Neuronal stem cell (in vitro differentiated cells): ENCODE measurements around the gene KRTAP4-2.
A peak's percentile ranks its signal among the peaks of the same experiment; 100 is the strongest.

Experiments used
- DNase-seq: peaks from one replicate; pipeline ENCODE4 v3.0.0-alpha.2; 2013; ENCODE audit warnings: low spot score
- H2AFZ ChIP-seq: one replicate; pipeline ENCODE4 v1.6.1; 2013; ENCODE audit warnings: mild to moderate bottlenecking, low read length, inconsistent platforms
- H2AK5ac ChIP-seq: 2 replicates; pipeline ENCODE4 v1.6.1; 2013; ENCODE audit warnings: low read depth, mild to moderate bottlenecking, inconsistent platforms, low read length, moderate library complexity, mixed read lengths
- H2BK120ac ChIP-seq: 2 replicates; pipeline ENCODE4 v1.6.1; 2013; ENCODE audit warnings: low read depth, mild to moderate bottlenecking, inconsistent platforms, low read length, moderate library complexity, mixed read lengths
- H2BK12ac ChIP-seq: one replicate; pipeline ENCODE4 v1.6.1; 2013; ENCODE audit warnings: low read length, inconsistent platforms
- H2BK15ac ChIP-seq: 2 replicates; pipeline ENCODE4 v1.6.1; 2013; ENCODE audit warnings: mild to moderate bottlenecking, low read length, inconsistent platforms, mixed read lengths
- H2BK5ac ChIP-seq: one replicate; pipeline ENCODE4 v1.6.1; 2013; ENCODE audit warnings: inconsistent platforms, mild to moderate bottlenecking, low read length, moderate library complexity
- H3K14ac ChIP-seq: one replicate; pipeline ENCODE4 v1.6.1; 2013; ENCODE audit warnings: low read length, inconsistent platforms
- H3K18ac ChIP-seq: 2 replicates; pipeline ENCODE4 v1.6.1; 2013; ENCODE audit warnings: low read length, inconsistent platforms
- H3K23ac ChIP-seq: 2 replicates; pipeline ENCODE4 v1.6.1; 2013; ENCODE audit warnings: low read depth, mild to moderate bottlenecking, mixed read lengths, low read length, inconsistent platforms; ENCODE audit not compliant: poor library complexity
- H3K27ac ChIP-seq: replicated peaks from 3 replicates; pipeline ENCODE4 v1.5.1; 2013; ENCODE audit warnings: low read length, inconsistent platforms
- H3K27me3 ChIP-seq, 3 experiments: 2 replicates each; pipeline ENCODE4 v1.6.1; 2013; ENCODE audit warnings: low read length in 3 of 3, mild to moderate bottlenecking in 2 of 3, inconsistent platforms in 1 of 3, low read depth in 1 of 3, mixed read lengths in 1 of 3, moderate library complexity in 1 of 3; ENCODE audit not compliant: control insufficient read depth in 3 of 3, insufficient read depth in 3 of 3
- H3K36me3 ChIP-seq, 2 donors: replicated peaks in 1 of 2; 2 replicates each; pipeline ENCODE4 v1.6.1; 2013; ENCODE audit warnings: low read length in 2 of 2; ENCODE audit not compliant: control insufficient read depth in 2 of 2, insufficient read depth in 2 of 2
- H3K4ac ChIP-seq: 2 replicates; pipeline ENCODE4 v1.6.1; 2013; ENCODE audit warnings: inconsistent platforms, mild to moderate bottlenecking, low read length, moderate library complexity
- H3K4me1 ChIP-seq, 2 donors: 1 replicate in 1 of 2; 2 replicates in 1 of 2; pipeline ENCODE4 v1.6.1; 2013; ENCODE audit warnings: low read length in 2 of 2, low read depth in 1 of 2; ENCODE audit not compliant: control insufficient read depth in 2 of 2, insufficient read depth in 1 of 2
- H3K4me2 ChIP-seq: one replicate; pipeline ENCODE4 v1.6.1; 2013; ENCODE audit warnings: mild to moderate bottlenecking, low read length, inconsistent platforms; ENCODE audit not compliant: insufficient read depth, poor library complexity, severe bottlenecking
- H3K4me3 ChIP-seq, 2 donors: 2 replicates each; pipeline ENCODE4 v1.5.1; 2013; ENCODE audit warnings: low read length in 2 of 2, mild to moderate bottlenecking in 2 of 2, inconsistent platforms in 1 of 2, moderate library complexity in 1 of 2
- H3K79me1 ChIP-seq: one replicate; pipeline ENCODE4 v1.6.1; 2013; ENCODE audit warnings: low read depth, mild to moderate bottlenecking, inconsistent platforms, low read length, moderate library complexity
- H3K9ac ChIP-seq: one replicate; pipeline ENCODE4 v1.6.1; 2013; ENCODE audit warnings: mild to moderate bottlenecking, low read depth, low read length, inconsistent platforms; ENCODE audit not compliant: poor library complexity
- H3K9me3 ChIP-seq, 2 donors: replicated peaks in 1 of 2; 2 replicates each; pipeline versions ENCODE3 to v1.6.1; 2013; ENCODE audit warnings: low read length in 2 of 2, mild to moderate bottlenecking in 2 of 2, inconsistent platforms in 1 of 2, low read depth in 1 of 2, mixed read lengths in 1 of 2, moderate library complexity in 1 of 2; ENCODE audit not compliant: control insufficient read depth in 2 of 2, insufficient read depth in 1 of 2
- H4K8ac ChIP-seq: one replicate; pipeline ENCODE4 v1.6.1; 2013; ENCODE audit warnings: low read depth, mild to moderate bottlenecking, inconsistent platforms, low read length, moderate library complexity
- H4K91ac ChIP-seq: one replicate; pipeline ENCODE4 v1.6.1; 2013; ENCODE audit warnings: low read length, low read depth, mild to moderate bottlenecking, inconsistent platforms; ENCODE audit not compliant: poor library complexity
- WGBS, 2 donors: extraction: QIAGEN DNeasy Blood & Tissue Kit; methylation state at CpG; one replicate each; pipeline ENCODE4 v1.1.7; 2013; ENCODE audit warnings: missing lambda C conversion rate in 2 of 2, mixed read lengths in 1 of 2; ENCODE audit not compliant: insufficient read length in 2 of 2, insufficient replicate concordance in 1 of 2; ENCODE audit errors: extremely low coverage in 2 of 2; 5-methylcytosine and 5-hydroxymethylcytosine counted together

The KRTAP4-2 gene

DNA sequence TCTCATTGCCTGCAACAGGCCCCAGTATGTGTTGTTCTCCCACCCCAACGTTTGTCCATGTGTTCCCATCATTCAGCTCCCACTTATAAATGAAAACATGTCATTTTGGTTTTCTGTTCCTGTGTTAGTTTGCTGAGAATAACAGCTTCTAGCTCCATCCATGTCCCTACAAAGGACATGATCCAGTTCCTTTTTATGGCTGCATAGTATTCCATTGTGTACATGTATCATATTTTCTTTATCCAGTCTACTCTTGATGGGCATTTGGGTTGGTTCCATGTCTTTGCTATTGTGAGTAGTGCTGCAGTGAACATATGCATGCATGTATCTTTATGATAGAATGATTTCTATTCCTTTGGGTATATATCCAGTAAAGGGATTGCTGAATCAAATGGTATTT, 37.7 kb upstream of the KRTAP4-2 start:
- no CpG with 5 or more reads among the region's 1 CpG for WGBS, 2 donors
- no peaks in the 10 kb centered on the region for H3K27me3 ChIP-seq
- no peak overlapping the region for H2BK12ac ChIP-seq
- no peak overlapping the region for H3K23ac ChIP-seq
- no peak overlapping the region for H2AFZ ChIP-seq
- no peak overlapping the region for H2BK120ac ChIP-seq
- H4K91ac ChIP-seq, result no peak overlapping the region
- no peak overlapping the region for H3K27ac ChIP-seq
- H2BK15ac ChIP-seq, result no peak overlapping the region
- no peak overlapping the region for H3K4me2 ChIP-seq
- H4K8ac ChIP-seq, result no peak overlapping the region
- H3K9me3 ChIP-seq, result no peaks in the 10 kb centered on the region
- H3K18ac ChIP-seq, result no peak overlapping the region
- no peak overlapping the region for H3K14ac ChIP-seq
- no peak overlapping the region for H3K9ac ChIP-seq
- H3K79me1 ChIP-seq, result no peaks in the 10 kb centered on the region
- DNase-seq, result no peak
- no peak overlapping the region for H3K4ac ChIP-seq
- no peak overlapping the region for H2BK5ac ChIP-seq
- H2AK5ac ChIP-seq, result no peak overlapping the region
- H3K36me3 ChIP-seq, result no peaks in the 10 kb centered on the region
- H3K4me1 ChIP-seq, result peaks cover 0 to 2% of the 10 kb centered on the region in 2 donors
- H3K4me3 ChIP-seq, result no peak overlapping the region

DNA sequence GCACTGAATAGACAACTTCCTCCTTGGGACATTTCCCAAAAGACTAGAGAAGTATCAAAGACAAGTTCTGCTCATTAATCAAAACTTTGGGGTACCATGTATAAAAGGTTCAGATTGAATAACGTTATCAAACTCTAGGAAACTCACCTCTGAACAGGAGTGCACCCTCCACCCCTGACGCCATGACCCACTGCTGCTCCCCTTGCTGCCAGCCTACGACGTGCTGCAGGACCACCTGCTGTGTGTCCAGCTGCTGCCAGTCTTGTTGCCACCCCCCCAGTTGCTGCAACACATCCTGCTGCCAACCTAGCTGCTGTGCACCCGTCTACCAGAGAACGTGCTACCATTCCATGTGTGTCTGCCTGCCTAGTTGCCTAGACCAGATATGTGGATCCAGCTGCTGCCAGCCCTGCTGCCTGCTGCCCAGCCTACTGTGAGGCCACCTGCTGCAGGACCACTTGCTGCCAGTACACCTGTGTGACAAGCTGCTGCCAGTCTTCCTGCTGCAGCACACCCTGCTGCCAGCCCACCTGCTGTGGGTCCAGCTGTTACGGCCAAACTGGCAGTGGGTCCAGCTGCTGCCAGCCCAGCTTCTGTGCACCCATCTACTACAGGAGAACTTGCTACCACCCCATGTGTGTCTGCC, 34.6 kb upstream of the KRTAP4-2 start:
- DNase-seq, result no peak
- no CpG with 5 or more reads among the region's 7 CpGs for WGBS, 2 donors
- H2BK12ac ChIP-seq, result peak overlapping the region; percentile 90
- no peak overlapping the region for H2AFZ ChIP-seq
- H3K14ac ChIP-seq, result peak overlapping the region; percentile 94
- H3K79me1 ChIP-seq, result no peaks in the 10 kb centered on the region
- H2BK15ac ChIP-seq, result peak overlapping the region; percentile 67
- H3K9me3 ChIP-seq, result no peaks in the 10 kb centered on the region
- H3K23ac ChIP-seq, result peak overlapping the region; percentile 97
- H4K8ac ChIP-seq, result peak overlapping the region; percentile 17
- no peak overlapping the region for H3K4me2 ChIP-seq
- peak overlapping the region; percentile 99 for H4K91ac ChIP-seq
- H3K27me3 ChIP-seq, result no peaks in the 10 kb centered on the region
- peak overlapping the region; percentile 70 for H3K9ac ChIP-seq
- H3K4ac ChIP-seq, result peak overlapping the region; percentile 97
- peaks cover 0 to 2% of the 10 kb centered on the region in 2 donors for H3K4me1 ChIP-seq
- H2AK5ac ChIP-seq, result no peak overlapping the region
- peak overlapping the region in 1 of 2 donors; percentile 60 for H3K4me3 ChIP-seq
- H3K18ac ChIP-seq, result peak overlapping the region; percentile 87
- no peak overlapping the region for H3K27ac ChIP-seq
- H2BK5ac ChIP-seq, result no peak overlapping the region
- no peaks in the 10 kb centered on the region for H3K36me3 ChIP-seq
- peak overlapping the region; percentile 54 for H2BK120ac ChIP-seq

DNA sequence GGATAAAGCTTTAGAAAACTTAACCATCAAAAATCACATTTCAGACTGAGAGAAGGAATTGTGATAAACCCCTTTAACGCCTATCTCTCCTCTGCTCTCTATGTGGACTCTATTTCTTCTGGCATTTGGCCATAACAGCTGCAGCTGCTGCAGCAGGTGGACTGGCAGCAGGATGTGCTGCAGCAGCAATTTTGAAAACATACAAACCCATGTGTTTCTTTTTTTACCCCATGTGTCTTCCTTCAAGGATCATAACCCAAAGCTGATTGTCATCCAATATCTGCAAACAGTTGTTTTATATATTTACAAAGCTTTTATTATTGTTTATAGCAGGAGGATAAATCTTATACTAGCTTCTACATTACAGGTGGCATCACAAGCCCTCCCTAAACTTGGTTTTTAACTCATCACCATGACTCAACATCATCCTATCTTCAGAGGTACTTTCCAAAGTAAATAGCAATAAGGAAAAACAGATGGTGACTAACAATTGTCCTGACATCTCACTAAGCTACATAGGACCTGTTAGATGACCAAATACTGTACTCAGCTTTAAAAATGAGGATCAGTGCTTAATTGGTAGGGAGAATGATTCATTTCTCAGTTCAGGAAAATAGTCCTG, 33.9 kb upstream of the KRTAP4-2 start:
- H3K18ac ChIP-seq, result no peak overlapping the region
- no peak overlapping the region for H4K91ac ChIP-seq
- WGBS, 2 donors, result no CpG with 5 or more reads among the region's 1 CpG
- peaks cover 0 to 2% of the 10 kb centered on the region in 2 donors for H3K4me1 ChIP-seq
- no peak overlapping the region for H2BK5ac ChIP-seq
- no peak overlapping the region for H3K9ac ChIP-seq
- no peaks in the 10 kb centered on the region for H3K79me1 ChIP-seq
- H3K4me3 ChIP-seq, result no peak overlapping the region
- no peaks in the 10 kb centered on the region for H3K9me3 ChIP-seq
- H3K27me3 ChIP-seq, result no peaks in the 10 kb centered on the region
- no peak overlapping the region for H3K23ac ChIP-seq
- no peak overlapping the region for H2BK120ac ChIP-seq
- no peak overlapping the region for H2AK5ac ChIP-seq
- H2AFZ ChIP-seq, result no peak overlapping the region
- no peak overlapping the region for H2BK12ac ChIP-seq
- H3K36me3 ChIP-seq, result no peaks in the 10 kb centered on the region
- H3K4me2 ChIP-seq, result no peak overlapping the region
- H3K4ac ChIP-seq, result no peak overlapping the region
- H4K8ac ChIP-seq, result no peak overlapping the region
- no peak for DNase-seq
- H2BK15ac ChIP-seq, result no peak overlapping the region
- no peak overlapping the region for H3K14ac ChIP-seq
- H3K27ac ChIP-seq, result no peak overlapping the region

DNA sequence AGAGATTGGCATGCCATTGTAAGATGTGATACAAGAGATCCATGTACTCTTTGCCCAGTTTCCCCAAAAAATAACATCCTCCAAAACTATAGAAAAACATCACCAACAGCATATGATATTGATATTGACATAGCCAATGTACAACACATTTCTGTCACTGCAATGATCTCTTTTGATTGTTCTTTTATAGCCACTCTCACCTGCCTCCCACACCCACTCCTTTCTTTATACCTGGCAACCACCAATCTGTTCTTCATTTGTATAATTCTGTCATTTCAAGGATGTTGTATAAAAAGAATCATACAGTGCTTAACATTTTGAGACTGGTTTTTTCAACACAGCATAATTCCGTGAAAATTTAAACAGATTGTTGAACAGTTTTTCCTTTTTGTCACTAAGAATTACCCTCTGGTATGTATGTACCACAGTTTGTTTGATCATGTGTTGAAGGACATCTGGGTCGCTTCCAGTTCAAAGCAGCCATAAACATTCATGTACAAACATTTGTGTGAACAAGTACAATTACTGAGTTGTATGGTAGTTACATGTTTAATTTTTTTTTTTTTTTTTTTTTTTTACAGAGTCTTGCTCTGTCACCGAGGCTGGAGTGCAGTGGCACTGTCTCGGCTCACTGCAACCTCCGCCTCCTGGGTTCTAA, 21.5 kb upstream of the KRTAP4-2 start:
- Histone ChIP-seq H2BK5ac (no peak overlapping the region), H3K27me3 (no peaks in the 10 kb centered on the region), H3K27ac (no peak overlapping the region), H3K18ac (no peak overlapping the region), H2BK120ac (no peak overlapping the region), H3K9ac (no peak overlapping the region), H2AFZ (no peak overlapping the region), H2BK15ac (no peak overlapping the region), H2BK12ac (no peak overlapping the region), H3K23ac (no peak overlapping the region), H3K4me2 (no peak overlapping the region), H3K36me3 (no peaks in the 10 kb centered on the region), H4K8ac (no peak overlapping the region), H3K4me3 (no peak overlapping the region), H4K91ac (no peak overlapping the region), H3K79me1 (no peaks in the 10 kb centered on the region), H3K4ac (no peak overlapping the region), H3K14ac (no peak overlapping the region), H3K9me3 (no peaks in the 10 kb centered on the region), H2AK5ac (no peak overlapping the region), H3K4me1 (no peaks in the 10 kb centered on the region)
- DNase-seq, result no peak
- WGBS, 2 donors, result no CpG with 5 or more reads among the region's 5 CpGs
